ENCODE data around the gene ZNF724.
"Not testable (repeated sequence)": the region's sequence is repeated elsewhere in the genome, so short reads cannot be mapped to it uniquely, and the experiment has no call there.

ZNF724 gene

GRCh38 chr19:23285948-23286347 lies 35.8 kb upstream of the ZNF724 start (continued):
- no peak for TF ChIP-seq ZNF292 (tag by site-specific recombination; IDR thresholded peaks at IDR 0.05; ENCODE audit: borderline replicate concordance, low read depth)
- TF ChIP-seq ZNF175 (tag by site-specific recombination; IDR thresholded peaks at IDR 0.05) = no peak
- no peak for TF ChIP-seq KLF10 (tag by site-specific recombination; IDR thresholded peaks at IDR 0.05)
- no peak for TF ChIP-seq ZSCAN30 (tag by site-specific recombination; IDR thresholded peaks at IDR 0.05)

- H3K36me3 ChIP-seq (ENCODE audit: control insufficient read depth in 2 of 2, insufficient read depth in 1 of 2, low read length in 2 of 2); H3K9me3 ChIP-seq (ENCODE audit: control insufficient read depth, insufficient read depth, low read depth, low read length); H3K4me3 ChIP-seq (ENCODE audit: low read depth, low read length); POLR2A ChIA-PET; H3K4me1 ChIP-seq (ENCODE audit: control insufficient read depth, insufficient read depth, low read length); H3K27ac ChIP-seq (ENCODE audit: extremely low read depth, low read depth, low read length): not testable (repeated sequence)
- CTCF ChIA-PET = interaction anchor here (0.7 kb wide), 1 partner anchor 764 kb away, joined by 3 read pairs; no protein-coding TSS in a partner anchor
Observed at GRCh38 chr19:23285326-23285725, 35.1 kb upstream of the ZNF724 start.

GRCh38 chr19:23283925-23284324 lies 33.7 kb upstream of the ZNF724 start:
- no peaks in the 10 kb centered on the region for H3K4me1 ChIP-seq (ENCODE audit: control insufficient read depth, insufficient read depth, low read length)
- no peaks in the 10 kb centered on the region for H3K9me3 ChIP-seq (ENCODE audit: control insufficient read depth, insufficient read depth, low read depth, low read length)
- H3K4me3 ChIP-seq (ENCODE audit: low read depth, low read length) = no peak overlapping the region
- ChIA-PET POLR2A (interaction anchor here (0.7 kb wide), 1 partner anchor 10 kb away, joined by 5 read pairs; no protein-coding TSS in a partner anchor), CTCF (interaction anchor here (0.6 to 1.1 kb wide), 5 partner anchors 16 to 1515 kb away, joined by 3 to 6 read pairs (median 3); no protein-coding TSS in a partner anchor)
- TF ChIP-seq KLF16 (tag by site-specific recombination; IDR thresholded peaks at IDR 0.05) (no peak), BCL6B (tag by site-specific recombination; IDR thresholded peaks at IDR 0.05) (no peak), ZBTB8A (tag by site-specific recombination; IDR thresholded peaks at IDR 0.05) (no peak)
- H3K27ac ChIP-seq (ENCODE audit: extremely low read depth, low read depth, low read length) = no peak overlapping the region
- no peaks in the 10 kb centered on the region for H3K36me3 ChIP-seq (ENCODE audit: control insufficient read depth in 2 of 2, insufficient read depth in 1 of 2, low read length in 2 of 2)

- H3K36me3 ChIP-seq (ENCODE audit: control insufficient read depth in 2 of 2, insufficient read depth in 1 of 2, low read length in 2 of 2) = no peaks in the 10 kb centered on the region
- ChIA-PET POLR2A (interaction anchor here (0.8 kb wide), 1 partner anchor 8 kb away, joined by 4 read pairs; no protein-coding TSS in a partner anchor), CTCF (no interaction called here)
- no peaks in the 10 kb centered on the region for H3K4me1 ChIP-seq (ENCODE audit: control insufficient read depth, insufficient read depth, low read length)
- no peak overlapping the region for H3K27ac ChIP-seq (ENCODE audit: extremely low read depth, low read depth, low read length)
- H3K9me3 ChIP-seq (ENCODE audit: control insufficient read depth, insufficient read depth, low read depth, low read length) = no peaks in the 10 kb centered on the region
- no peak overlapping the region for H3K4me3 ChIP-seq (ENCODE audit: low read depth, low read length)
- TF ChIP-seq ZNF174 (tag by site-specific recombination; IDR thresholded peaks at IDR 0.05) (no peak), ZNF76 (tag by site-specific recombination; IDR thresholded peaks at IDR 0.05; ENCODE audit: borderline replicate concordance, low read depth) (no peak), ZNF707 (tag by site-specific recombination; IDR thresholded peaks at IDR 0.05) (no peak), ZNF600 (tag by site-specific recombination; IDR thresholded peaks at IDR 0.05) (no peak), ZNF610 (tag by site-specific recombination; IDR thresholded peaks at IDR 0.05; ENCODE audit: borderline replicate concordance) (no peak), PBX3 (CRISPR knock-in tag; IDR thresholded peaks at IDR 0.05) (no peak), ZNF692 (tag by site-specific recombination; IDR thresholded peaks at IDR 0.05) (no peak), ZNF146 (tag by site-specific recombination; IDR thresholded peaks at IDR 0.05) (no peak), RBAK (tag by site-specific recombination; IDR thresholded peaks at IDR 0.05) (no peak), ZNF221 (tag by site-specific recombination; IDR thresholded peaks at IDR 0.05; ENCODE audit: borderline replicate concordance) (no peak), ZNF404 (tag by site-specific recombination; IDR thresholded peaks at IDR 0.05) (no peak), ZNF585B (tag by site-specific recombination; IDR thresholded peaks at IDR 0.05) (no peak), PRDM4 (tag by site-specific recombination; IDR thresholded peaks at IDR 0.05) (no peak), ZXDB (tag by site-specific recombination; IDR thresholded peaks at IDR 0.05) (no peak), ZNF10 (tag by site-specific recombination; IDR thresholded peaks at IDR 0.05) (no peak), ZNF830 (tag by site-specific recombination; IDR thresholded peaks at IDR 0.05; ENCODE audit: low read depth) (no peak)
Observed at GRCh38 chr19:23281663-23282276, 31.6 kb upstream of the ZNF724 start.

All from HEK293 (cell line).